ENCODE measurements around the gene ADAD2.
"Not testable (repeated sequence)": the region's sequence is repeated elsewhere in the genome, so short reads cannot be mapped to it uniquely, and the experiment has no call there.

DNA sequence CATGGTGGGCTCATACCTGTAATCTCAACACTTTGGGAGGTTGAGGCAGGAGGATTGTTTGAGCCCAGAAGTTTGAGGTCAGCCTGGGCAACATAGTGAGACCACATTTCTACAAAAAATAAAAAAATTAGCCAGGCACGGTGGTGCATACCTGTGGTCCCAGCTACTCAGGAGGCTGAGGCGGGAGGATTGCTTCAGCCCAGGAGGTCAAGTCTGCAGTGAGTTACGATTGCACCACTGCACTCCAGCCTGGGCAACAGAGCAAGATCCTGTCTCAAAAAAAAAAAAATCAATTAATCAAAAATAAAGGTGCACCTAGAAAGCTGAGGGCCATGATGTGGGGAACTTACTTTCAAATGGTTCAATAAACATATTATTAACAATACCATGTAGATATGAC is 25.2 kb downstream of the ADAD2 start:
- TF ChIP-seq POLR2A, POLR2AphosphoS5 (IDR thresholded peaks at IDR 0.05): not testable (repeated sequence)
